GM23338 (cell line): ENCODE results near the gene AQP7. TPM values are rescaled to one million over a fixed set of nuclear protein-coding genes. Genes with fewer than 3 reads are reported as not detected.

Experiments
- ATAC-seq: fragments of 200-7000 bp; cut with Tn5 transposase; 3 replicates; pipeline ENCODE4 v1.9.1; 2020
- DNase-seq: peaks from one replicate; pipeline ENCODE4 v3.0.0-alpha.2; 2015; ENCODE audit warnings: low spot score
- H2AFZ ChIP-seq: fragments of 200-600 bp; sonication (generic); 2 replicates; pipeline ENCODE4 v1.8.0; 2016; ENCODE audit warnings: antibody characterized with exemption, mild to moderate bottlenecking, moderate library complexity
- H3F3A ChIP-seq: fragments of 200-600 bp; sonication (generic); replicated peaks from 2 replicates; pipeline ENCODE4 v1.8.0; 2017; ENCODE audit warnings: antibody characterized with exemption, mixed run types, low read depth
- H3K27ac ChIP-seq: fragments of 200-600 bp; sonication (generic); 2 replicates; pipeline ENCODE4 v1.6.1; 2016; ENCODE audit warnings: low read depth
- H3K27me3 ChIP-seq: fragments of 200-600 bp; sonication (generic); 2 replicates; pipeline ENCODE4 v1.8.0; 2016; ENCODE audit warnings: mild to moderate bottlenecking, mixed run types, moderate library complexity; ENCODE audit not compliant: insufficient read depth
- H3K36me3 ChIP-seq: fragments of 200-600 bp; sonication (generic); 2 replicates; pipeline ENCODE4 v1.8.0; 2016; ENCODE audit warnings: mild to moderate bottlenecking; ENCODE audit not compliant: insufficient read depth
- H3K4me1 ChIP-seq: fragments of 200-600 bp; sonication (generic); 2 replicates; pipeline ENCODE4 v1.8.0; 2016; ENCODE audit warnings: mild to moderate bottlenecking, moderate library complexity; ENCODE audit not compliant: insufficient read depth
- H3K4me2 ChIP-seq: fragments of 200-600 bp; sonication (generic); 2 replicates; pipeline ENCODE4 v1.7.1; 2017; ENCODE audit warnings: mixed run types
- H3K4me3 ChIP-seq: fragments of 200-600 bp; sonication (generic); 2 replicates; pipeline ENCODE4 v1.6.1; 2016; ENCODE audit warnings: mixed run types
- H3K79me2 ChIP-seq: fragments of 200-600 bp; sonication (generic); replicated peaks from 2 replicates; pipeline ENCODE4 v1.8.0; 2017; ENCODE audit warnings: mild to moderate bottlenecking; ENCODE audit not compliant: insufficient read depth
- H3K9me2 ChIP-seq: fragments of 200-600 bp; sonication (generic); 2 replicates; pipeline ENCODE4 v1.8.0; 2017; ENCODE audit not compliant: insufficient read depth
- H4K20me1 ChIP-seq: fragments of 200-600 bp; sonication (generic); replicated peaks from 2 replicates; pipeline ENCODE4 v1.8.0; 2017; ENCODE audit warnings: mild to moderate bottlenecking; ENCODE audit not compliant: insufficient read depth
- H3K27ac Mint-ChIP-seq: 2 replicates; pipeline ENCODE4 v1.8.0; 2020; ENCODE audit warnings: inconsistent platforms, mild to moderate bottlenecking, moderate library complexity, mixed read lengths
- H3K27me3 Mint-ChIP-seq: 3 replicates; pipeline ENCODE4 v1.8.0; 2022; ENCODE audit warnings: low read depth, mild to moderate bottlenecking, moderate library complexity, mixed read lengths, inconsistent platforms; ENCODE audit not compliant: insufficient read depth, poor library complexity
- H3K36me3 Mint-ChIP-seq: 3 replicates; pipeline ENCODE4 v1.8.0; 2021; ENCODE audit warnings: low read depth, mild to moderate bottlenecking, inconsistent platforms, moderate library complexity, mixed read lengths
- H3K4me1 Mint-ChIP-seq: 3 replicates; pipeline ENCODE4 v1.8.0; 2020; ENCODE audit warnings: mild to moderate bottlenecking, inconsistent platforms, mixed read lengths
- H3K4me3 Mint-ChIP-seq: 3 replicates; pipeline ENCODE4 v1.8.0; 2021; ENCODE audit warnings: moderate library complexity, mild to moderate bottlenecking, inconsistent platforms, mixed read lengths
- H3K9me3 Mint-ChIP-seq: 3 replicates; pipeline ENCODE4 v1.8.0; 2020; ENCODE audit warnings: moderate library complexity, mild to moderate bottlenecking, inconsistent platforms, mixed read lengths
- CTCF ChIP-seq, 2 experiments: fragments of 200-600 bp in 1 of 2; sonication (generic) in 1 of 2; conservative IDR thresholded peaks; 2 replicates each; pipeline versions ENCODE4 v1.5.1 to v1.6.1; 2016 to 2017; ENCODE audit warnings: antibody characterized with exemption in 2 of 2, low read depth in 2 of 2, mild to moderate bottlenecking in 2 of 2, moderate library complexity in 1 of 2
- EZH2 ChIP-seq: fragments of 200-600 bp; sonication (generic); IDR thresholded peaks from one replicate; pipeline ENCODE4 v1.8.0; 2017; ENCODE audit warnings: antibody characterized with exemption, mild to moderate bottlenecking, low read depth; ENCODE audit not compliant: unreplicated experiment
- NANOG ChIP-seq: IDR thresholded peaks from 2 replicates; pipeline ENCODE4 v1.6.1; 2016; ENCODE audit warnings: antibody characterized with exemption, borderline replicate concordance
- POLR2AphosphoS5 ChIP-seq: IDR thresholded peaks from 2 replicates; pipeline ENCODE4 v1.6.1; 2016; ENCODE audit warnings: antibody characterized with exemption, low read depth
- polyA plus RNA-seq: library from polyadenylated mRNA; unstranded; fragments of >200 nt; fragmentation: Nextera tagmentation; extraction: Ambion mirVana; gene quantifications from 2 replicates; pipeline ENCODE4 v1.2.1, GENCODE V29; 2016
- total RNA-seq: library from RNA; depleted of rRNA; stranded (reverse); fragments of >200 nt; shearing (Covaris generic); gene quantifications from 2 replicates; pipeline ENCODE4 v1.2.3, GENCODE V29; 2014
- TF ChIP-seq, protein P1 (sequence below): fragments of 250-450 bp; sonication (Bioruptor Pico); IDR thresholded peaks from 2 replicates; pipeline ENCODE4 v1.5.0; 2020; ENCODE audit warnings: mild to moderate bottlenecking, moderate library complexity

The AQP7 gene
- total and polyA plus RNA-seq, 2 experiments from 2014 or later: not detected

DNA sequence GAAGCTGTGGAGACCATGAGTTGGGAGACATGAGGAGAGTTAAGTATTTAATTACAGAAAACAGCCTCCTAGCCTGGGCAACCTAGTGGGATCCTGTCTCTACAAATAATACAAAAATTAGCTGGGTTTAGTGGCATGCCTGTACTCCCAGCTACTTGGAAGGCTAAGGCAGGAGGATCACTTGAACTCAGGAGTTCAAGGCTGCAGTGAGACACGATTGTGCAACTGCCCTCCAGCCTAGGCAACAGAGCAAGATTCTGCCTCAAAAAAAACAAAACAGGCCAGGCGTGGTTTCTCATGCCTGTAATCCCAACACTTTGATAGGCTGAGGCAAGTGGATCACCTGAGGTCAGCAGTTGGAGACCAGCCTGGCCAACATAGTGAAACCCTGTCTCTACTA lies 52.6 kb downstream of the AQP7 start:
- Histone ChIP-seq H3K4me2 (no peak overlapping the region), H2AFZ (no peak overlapping the region), H3K9me2 (no peaks in the 10 kb centered on the region), H3K27ac (no peak overlapping the region), H3K79me2 (no peaks in the 10 kb centered on the region), H3K27me3 (no peaks in the 10 kb centered on the region), H3K4me1 (no peaks in the 10 kb centered on the region), H3F3A (no peaks in the 10 kb centered on the region), H3K4me3 (no peak overlapping the region), H4K20me1 (0 out of 2 replicates have a peak, but pooled peaks cover 4% of the 10 kb centered on the region), H3K36me3 (peaks cover 27% of the 10 kb centered on the region)
- ATAC-seq (no peak), DNase-seq (no peak)
- H3K4me3 Mint-ChIP-seq: no peak overlapping the region
- no peak overlapping the region for H3K27ac Mint-ChIP-seq
- H3K36me3 Mint-ChIP-seq: peaks cover 46% of the 10 kb centered on the region
- no peak for TF ChIP-seq EZH2
- TF ChIP-seq CTCF (conservative IDR thresholded peaks at IDR 0.05; ENCODE audit: low read depth in 2 of 2): no peak
- TF ChIP-seq NANOG: no peak
- no peak for TF ChIP-seq POLR2AphosphoS5
- TF ChIP-seq, protein P1, sequence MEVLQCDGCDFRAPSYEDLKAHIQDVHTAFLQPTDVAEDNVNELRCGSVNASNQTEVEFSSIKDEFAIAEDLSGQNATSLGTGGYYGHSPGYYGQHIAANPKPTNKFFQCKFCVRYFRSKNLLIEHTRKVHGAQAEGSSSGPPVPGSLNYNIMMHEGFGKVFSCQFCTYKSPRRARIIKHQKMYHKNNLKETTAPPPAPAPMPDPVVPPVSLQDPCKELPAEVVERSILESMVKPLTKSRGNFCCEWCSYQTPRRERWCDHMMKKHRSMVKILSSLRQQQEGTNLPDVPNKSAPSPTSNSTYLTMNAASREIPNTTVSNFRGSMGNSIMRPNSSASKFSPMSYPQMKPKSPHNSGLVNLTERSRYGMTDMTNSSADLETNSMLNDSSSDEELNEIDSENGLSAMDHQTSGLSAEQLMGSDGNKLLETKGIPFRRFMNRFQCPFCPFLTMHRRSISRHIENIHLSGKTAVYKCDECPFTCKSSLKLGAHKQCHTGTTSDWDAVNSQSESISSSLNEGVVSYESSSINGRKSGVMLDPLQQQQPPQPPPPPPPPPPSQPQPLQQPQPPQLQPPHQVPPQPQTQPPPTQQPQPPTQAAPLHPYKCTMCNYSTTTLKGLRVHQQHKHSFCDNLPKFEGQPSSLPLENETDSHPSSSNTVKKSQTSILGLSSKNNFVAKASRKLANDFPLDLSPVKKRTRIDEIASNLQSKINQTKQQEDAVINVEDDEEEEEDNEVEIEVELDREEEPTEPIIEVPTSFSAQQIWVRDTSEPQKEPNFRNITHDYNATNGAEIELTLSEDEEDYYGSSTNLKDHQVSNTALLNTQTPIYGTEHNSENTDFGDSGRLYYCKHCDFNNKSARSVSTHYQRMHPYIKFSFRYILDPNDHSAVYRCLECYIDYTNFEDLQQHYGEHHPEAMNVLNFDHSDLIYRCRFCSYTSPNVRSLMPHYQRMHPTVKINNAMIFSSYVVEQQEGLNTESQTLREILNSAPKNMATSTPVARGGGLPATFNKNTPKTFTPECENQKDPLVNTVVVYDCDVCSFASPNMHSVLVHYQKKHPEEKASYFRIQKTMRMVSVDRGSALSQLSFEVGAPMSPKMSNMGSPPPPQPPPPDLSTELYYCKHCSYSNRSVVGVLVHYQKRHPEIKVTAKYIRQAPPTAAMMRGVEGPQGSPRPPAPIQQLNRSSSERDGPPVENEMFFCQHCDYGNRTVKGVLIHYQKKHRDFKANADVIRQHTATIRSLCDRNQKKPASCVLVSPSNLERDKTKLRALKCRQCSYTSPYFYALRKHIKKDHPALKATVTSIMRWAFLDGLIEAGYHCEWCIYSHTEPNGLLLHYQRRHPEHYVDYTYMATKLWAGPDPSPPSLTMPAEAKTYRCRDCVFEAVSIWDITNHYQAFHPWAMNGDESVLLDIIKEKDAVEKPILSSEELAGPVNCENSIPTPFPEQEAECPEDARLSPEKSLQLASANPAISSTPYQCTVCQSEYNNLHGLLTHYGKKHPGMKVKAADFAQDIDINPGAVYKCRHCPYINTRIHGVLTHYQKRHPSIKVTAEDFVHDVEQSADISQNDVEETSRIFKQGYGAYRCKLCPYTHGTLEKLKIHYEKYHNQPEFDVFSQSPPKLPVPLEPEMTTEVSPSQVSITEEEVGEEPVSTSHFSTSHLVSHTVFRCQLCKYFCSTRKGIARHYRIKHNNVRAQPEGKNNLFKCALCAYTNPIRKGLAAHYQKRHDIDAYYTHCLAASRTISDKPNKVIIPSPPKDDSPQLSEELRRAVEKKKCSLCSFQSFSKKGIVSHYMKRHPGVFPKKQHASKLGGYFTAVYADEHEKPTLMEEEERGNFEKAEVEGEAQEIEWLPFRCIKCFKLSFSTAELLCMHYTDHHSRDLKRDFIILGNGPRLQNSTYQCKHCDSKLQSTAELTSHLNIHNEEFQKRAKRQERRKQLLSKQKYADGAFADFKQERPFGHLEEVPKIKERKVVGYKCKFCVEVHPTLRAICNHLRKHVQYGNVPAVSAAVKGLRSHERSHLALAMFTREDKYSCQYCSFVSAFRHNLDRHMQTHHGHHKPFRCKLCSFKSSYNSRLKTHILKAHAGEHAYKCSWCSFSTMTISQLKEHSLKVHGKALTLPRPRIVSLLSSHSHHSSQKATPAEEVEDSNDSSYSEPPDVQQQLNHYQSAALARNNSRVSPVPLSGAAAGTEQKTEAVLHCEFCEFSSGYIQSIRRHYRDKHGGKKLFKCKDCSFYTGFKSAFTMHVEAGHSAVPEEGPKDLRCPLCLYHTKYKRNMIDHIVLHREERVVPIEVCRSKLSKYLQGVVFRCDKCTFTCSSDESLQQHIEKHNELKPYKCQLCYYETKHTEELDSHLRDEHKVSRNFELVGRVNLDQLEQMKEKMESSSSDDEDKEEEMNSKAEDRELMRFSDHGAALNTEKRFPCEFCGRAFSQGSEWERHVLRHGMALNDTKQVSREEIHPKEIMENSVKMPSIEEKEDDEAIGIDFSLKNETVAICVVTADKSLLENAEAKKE (CRISPR knock-in tag): no peak
- H3K27me3 Mint-ChIP-seq: no peaks in the 10 kb centered on the region
- peaks cover 6% of the 10 kb centered on the region for H3K4me1 Mint-ChIP-seq
- no peaks in the 10 kb centered on the region for H3K9me3 Mint-ChIP-seq
